ENCODE results near the gene PLA2G15.

The PLA2G15 gene, protein sequence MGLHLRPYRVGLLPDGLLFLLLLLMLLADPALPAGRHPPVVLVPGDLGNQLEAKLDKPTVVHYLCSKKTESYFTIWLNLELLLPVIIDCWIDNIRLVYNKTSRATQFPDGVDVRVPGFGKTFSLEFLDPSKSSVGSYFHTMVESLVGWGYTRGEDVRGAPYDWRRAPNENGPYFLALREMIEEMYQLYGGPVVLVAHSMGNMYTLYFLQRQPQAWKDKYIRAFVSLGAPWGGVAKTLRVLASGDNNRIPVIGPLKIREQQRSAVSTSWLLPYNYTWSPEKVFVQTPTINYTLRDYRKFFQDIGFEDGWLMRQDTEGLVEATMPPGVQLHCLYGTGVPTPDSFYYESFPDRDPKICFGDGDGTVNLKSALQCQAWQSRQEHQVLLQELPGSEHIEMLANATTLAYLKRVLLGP

DNA sequence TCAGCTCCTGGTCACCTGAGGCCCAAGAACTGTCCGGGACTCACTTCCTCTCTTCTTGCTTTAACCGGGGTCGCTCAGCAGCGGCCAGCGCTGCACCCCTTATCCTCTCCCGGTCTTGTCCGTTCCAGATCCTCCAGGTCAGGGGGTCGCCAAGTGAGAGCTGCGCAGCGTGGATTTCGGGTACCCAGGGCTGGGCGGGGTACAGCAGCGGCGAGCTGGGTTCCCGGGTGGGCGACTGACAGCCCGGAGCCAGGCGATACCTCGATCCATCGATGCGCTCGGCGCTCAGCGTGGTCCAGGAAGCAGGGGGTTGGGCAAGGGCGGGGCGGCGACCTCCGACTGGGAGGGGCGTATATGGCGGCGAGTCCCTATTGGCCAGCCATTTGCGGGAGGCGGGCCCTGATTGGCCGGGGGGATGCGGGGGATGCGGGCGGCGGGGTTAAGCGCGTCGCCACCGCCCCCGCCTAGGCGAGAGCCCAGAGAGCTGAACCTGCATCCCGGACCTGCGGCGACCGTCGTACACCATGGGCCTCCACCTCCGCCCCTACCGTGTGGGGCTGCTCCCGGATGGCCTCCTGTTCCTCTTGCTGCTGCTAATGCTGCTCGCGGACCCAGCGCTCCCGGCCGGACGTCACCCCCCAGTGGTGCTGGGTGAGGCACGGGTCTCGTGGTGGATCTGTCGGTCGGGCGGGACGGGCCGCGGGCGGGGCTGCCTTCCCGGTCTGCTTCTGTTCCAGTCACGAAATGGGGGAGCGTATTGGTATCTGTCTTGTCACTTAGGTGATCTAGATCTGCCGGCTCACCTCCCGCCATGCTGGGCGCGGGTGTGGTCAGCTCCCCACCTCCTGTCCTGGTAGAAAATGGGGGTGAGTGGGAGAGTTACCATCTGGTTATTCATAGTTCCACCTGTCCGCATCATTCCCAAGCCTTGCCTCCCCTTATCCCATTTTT, at the start of gene PLA2G15:
TSS of gene PLA2G15 (plus strand) at position 471 of the 951 bp plus-strand sequence. CDS start at position 525, 54 bp downstream.
- Mint-ChIP-seq H3K36me3 (ENCODE audit: low read depth) (peaks cover 3% of the 10 kb centered on the region), H3K27me3 (ENCODE audit: low read depth) (peaks cover 3% of the 10 kb centered on the region), H3K9me3 (no peaks in the 10 kb centered on the region), H3K27ac (peak within 1 kb of the TSS; percentile 81), H3K4me1 (ENCODE audit: low read depth) (peaks cover 17% of the 10 kb centered on the region), H3K4me3 (peak within 1 kb of the TSS; percentile 100)

DNA sequence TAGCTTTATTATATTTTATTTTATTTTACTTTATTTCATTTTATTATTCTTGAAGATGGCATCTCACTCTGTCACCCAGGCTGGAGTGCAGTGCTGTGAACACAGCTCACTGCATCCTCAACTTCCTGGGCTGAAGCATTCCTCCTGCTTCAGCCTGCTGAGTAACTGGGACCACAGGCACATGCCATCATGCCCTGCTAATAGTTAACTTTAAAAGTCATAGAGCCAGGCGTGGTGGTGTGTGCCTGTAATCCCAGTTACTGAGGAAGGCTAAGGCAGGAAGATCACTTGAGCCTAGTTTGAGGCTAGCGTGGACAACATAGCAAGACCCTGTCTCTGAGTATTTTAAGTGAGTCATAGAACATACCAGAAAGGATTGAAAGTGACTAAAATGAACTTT, 47.9 kb upstream of the PLA2G15 start:
- Mint-ChIP-seq H3K27ac (no peak overlapping the region), H3K27me3 (ENCODE audit: low read depth) (no peaks in the 10 kb centered on the region), H3K4me3 (no peak overlapping the region), H3K36me3 (ENCODE audit: low read depth) (peaks cover 20% of the 10 kb centered on the region), H3K9me3 (no peaks in the 10 kb centered on the region), H3K4me1 (ENCODE audit: low read depth) (peaks cover 9% of the 10 kb centered on the region)

DNA sequence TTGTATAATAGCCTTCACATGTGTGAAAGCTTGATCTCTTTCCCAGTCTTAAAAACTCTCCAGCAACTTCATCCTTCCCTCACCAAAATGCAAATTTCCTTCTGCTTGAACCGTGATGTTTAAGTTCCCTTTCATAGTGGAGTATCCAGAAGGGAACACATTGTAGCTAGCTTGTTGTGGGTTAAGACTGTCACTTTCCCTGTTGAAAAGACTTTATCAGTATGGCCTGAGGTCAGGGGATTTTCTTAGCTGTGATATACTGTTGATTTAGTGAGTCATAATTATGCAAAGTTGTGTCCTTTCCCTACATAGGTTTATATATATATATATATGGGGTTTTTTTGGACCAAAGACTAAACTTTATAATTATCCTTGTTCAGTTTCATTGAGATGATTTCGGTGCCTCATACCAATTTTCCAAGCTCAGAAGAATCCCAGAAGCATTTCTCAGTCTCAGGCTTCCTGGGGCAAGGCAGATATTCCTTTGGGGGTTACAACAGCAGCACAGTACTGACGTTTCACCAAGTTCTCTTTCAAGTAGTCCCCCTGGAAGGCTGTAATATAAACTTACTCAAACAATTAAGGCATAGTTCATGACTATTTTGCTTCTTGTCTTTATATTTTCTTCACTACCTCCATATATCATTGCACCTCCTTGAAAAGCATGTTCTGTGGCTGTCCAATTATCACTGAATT, 44.9 kb upstream of the PLA2G15 start:
- H3K9me3 Mint-ChIP-seq: no peaks in the 10 kb centered on the region
- H3K36me3 Mint-ChIP-seq (ENCODE audit: low read depth): peaks cover 12% of the 10 kb centered on the region
- no peaks in the 10 kb centered on the region for H3K27me3 Mint-ChIP-seq (ENCODE audit: low read depth)
- H3K27ac Mint-ChIP-seq: peak overlapping the region; percentile 50
- no peak overlapping the region for H3K4me3 Mint-ChIP-seq
- peaks cover 6% of the 10 kb centered on the region for H3K4me1 Mint-ChIP-seq (ENCODE audit: low read depth)

DNA sequence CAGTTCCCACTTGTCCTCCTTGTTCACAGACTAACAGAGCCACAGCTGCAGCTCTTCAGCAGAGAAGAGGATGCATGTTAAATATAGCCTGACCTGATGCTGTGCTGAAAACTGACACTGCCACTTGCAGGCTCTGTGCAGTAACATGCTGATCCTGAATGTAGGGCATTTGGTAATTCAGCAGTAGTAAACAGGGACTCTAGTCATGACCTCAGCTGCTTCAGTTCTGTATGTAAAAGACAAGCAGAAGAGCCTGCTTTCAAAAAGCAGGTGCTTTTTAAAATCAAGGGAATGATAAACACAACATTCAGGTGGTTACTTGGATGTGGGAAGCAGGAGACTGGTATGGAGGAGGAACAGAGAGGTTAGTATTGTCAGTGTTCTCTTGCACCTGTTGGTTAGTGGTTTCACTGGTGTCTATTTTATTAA, 43.1 kb upstream of the PLA2G15 start:
- Mint-ChIP-seq H3K4me1 (ENCODE audit: low read depth) (peaks cover 7% of the 10 kb centered on the region), H3K9me3 (no peaks in the 10 kb centered on the region), H3K27ac (no peak overlapping the region), H3K27me3 (ENCODE audit: low read depth) (no peaks in the 10 kb centered on the region), H3K36me3 (ENCODE audit: low read depth) (peaks cover 13% of the 10 kb centered on the region), H3K4me3 (no peak overlapping the region)

DNA sequence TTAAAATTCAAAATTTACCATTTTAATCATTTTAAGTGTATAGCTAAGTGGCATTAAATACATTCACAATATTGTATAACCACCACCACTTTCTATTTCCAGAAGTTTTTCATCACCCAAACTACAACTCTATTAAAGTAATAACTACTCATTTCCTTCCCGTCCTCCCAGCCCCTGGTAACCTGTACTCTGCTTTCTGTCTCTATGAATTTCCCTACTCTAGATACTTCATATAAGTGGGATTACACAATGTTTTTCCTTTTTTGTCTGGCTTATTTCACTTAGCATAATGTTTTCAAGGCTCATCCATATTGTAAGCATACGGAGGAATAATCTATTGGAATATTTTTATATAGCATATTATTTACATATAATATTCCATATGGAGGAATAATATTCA, 38.9 kb upstream of the PLA2G15 start:
- H3K27ac Mint-ChIP-seq: no peak overlapping the region
- H3K4me3 Mint-ChIP-seq: no peak overlapping the region
- no peaks in the 10 kb centered on the region for H3K27me3 Mint-ChIP-seq (ENCODE audit: low read depth)
- peaks cover 17% of the 10 kb centered on the region for H3K36me3 Mint-ChIP-seq (ENCODE audit: low read depth)
- H3K4me1 Mint-ChIP-seq (ENCODE audit: low read depth): peaks cover 16% of the 10 kb centered on the region
- H3K9me3 Mint-ChIP-seq: no peaks in the 10 kb centered on the region

DNA sequence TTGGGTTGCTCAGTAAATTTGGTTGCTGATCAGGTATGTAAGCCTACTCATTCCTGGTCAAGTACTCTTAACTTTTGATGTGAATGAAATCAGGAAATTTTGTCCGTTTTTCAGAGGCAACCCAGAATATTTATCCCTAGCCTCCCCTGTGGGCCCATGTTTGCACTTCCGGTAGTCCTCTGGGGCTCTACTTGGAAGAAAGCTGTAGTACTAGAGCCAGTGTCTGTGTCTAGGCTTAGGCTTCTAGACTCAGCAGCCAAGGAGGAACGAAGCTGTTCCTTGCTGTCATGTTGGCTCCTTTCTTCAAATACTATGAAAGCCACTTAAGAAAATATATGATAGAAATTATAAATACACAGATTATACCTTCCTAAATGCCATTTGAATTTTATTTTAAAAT, 30.4 kb upstream of the PLA2G15 start:
- Mint-ChIP-seq H3K36me3 (ENCODE audit: low read depth) (peaks cover 18% of the 10 kb centered on the region), H3K4me1 (ENCODE audit: low read depth) (peaks cover 24% of the 10 kb centered on the region), H3K4me3 (no peak overlapping the region), H3K27ac (no peak overlapping the region), H3K9me3 (no peaks in the 10 kb centered on the region), H3K27me3 (ENCODE audit: low read depth) (no peaks in the 10 kb centered on the region)

DNA sequence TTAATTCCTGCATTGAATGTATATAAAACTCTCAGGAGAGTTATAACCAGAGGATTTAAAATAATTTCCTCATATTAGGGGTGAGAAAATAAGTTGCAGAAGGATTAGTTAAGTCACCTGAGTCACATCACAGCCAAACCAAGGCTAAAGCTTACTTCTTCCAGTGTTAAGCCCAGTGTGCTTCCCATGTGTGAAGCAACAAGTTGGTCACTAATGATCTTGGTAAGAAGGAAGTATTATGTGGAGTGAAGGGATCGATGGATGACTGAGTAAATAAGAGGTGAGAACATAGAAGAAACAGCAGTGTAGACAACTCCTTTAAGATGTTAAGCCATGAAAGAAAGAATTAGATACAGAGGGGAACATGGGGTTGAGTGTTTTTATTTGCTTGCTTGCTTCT, 29.9 kb upstream of the PLA2G15 start:
- H3K4me1 Mint-ChIP-seq (ENCODE audit: low read depth): peaks cover 24% of the 10 kb centered on the region
- no peaks in the 10 kb centered on the region for H3K27me3 Mint-ChIP-seq (ENCODE audit: low read depth)
- H3K36me3 Mint-ChIP-seq (ENCODE audit: low read depth): peaks cover 23% of the 10 kb centered on the region
- H3K9me3 Mint-ChIP-seq: no peaks in the 10 kb centered on the region
- no peak overlapping the region for H3K4me3 Mint-ChIP-seq
- H3K27ac Mint-ChIP-seq: no peak overlapping the region

DNA sequence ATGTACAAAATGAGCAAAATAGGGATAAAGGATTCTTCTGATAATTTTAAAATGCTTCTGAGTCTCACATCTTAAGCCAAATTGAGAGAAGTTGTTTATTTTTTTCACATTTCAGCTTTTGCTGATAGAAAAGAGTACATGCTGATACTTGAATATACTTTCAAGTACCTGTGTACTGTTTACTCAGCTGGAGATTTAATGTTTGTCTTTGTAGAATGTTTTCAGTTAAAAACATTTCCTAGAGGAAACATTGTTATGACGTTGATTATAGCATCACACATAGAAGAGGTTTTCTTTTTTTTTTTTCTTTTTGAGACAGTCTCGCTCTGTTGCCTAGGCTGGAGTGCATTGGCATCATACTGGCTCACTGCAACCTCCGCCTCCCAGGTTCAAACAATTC, 28.9 kb upstream of the PLA2G15 start:
- Mint-ChIP-seq H3K27ac (no peak overlapping the region), H3K4me1 (ENCODE audit: low read depth) (peaks cover 18% of the 10 kb centered on the region), H3K27me3 (ENCODE audit: low read depth) (no peaks in the 10 kb centered on the region), H3K4me3 (no peak overlapping the region), H3K9me3 (no peaks in the 10 kb centered on the region), H3K36me3 (ENCODE audit: low read depth) (peaks cover 24% of the 10 kb centered on the region)

DNA sequence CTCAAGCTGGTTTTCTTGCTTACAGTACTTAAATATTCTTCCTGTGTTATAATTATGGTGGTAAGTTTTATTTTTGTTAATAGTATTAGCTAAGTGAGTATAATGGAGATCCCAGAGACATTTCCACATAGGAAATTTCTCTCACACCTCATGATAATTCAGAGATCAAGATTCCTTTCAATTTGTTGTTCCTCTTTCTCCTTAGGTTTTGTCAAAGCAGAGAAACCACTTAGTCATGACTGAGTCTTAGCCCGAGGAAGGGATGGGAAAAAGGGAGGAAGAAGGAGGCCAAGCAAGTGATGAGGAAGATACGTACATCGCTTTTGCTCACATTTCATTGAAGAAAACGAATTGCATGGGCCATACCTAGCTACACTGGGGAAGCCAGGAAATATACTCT, 27.7 kb upstream of the PLA2G15 start:
- Mint-ChIP-seq H3K4me3 (no peak overlapping the region), H3K36me3 (ENCODE audit: low read depth) (peaks cover 30% of the 10 kb centered on the region), H3K27me3 (ENCODE audit: low read depth) (no peaks in the 10 kb centered on the region), H3K27ac (peak overlapping the region; percentile 45), H3K9me3 (no peaks in the 10 kb centered on the region), H3K4me1 (ENCODE audit: low read depth) (peaks cover 14% of the 10 kb centered on the region)

DNA sequence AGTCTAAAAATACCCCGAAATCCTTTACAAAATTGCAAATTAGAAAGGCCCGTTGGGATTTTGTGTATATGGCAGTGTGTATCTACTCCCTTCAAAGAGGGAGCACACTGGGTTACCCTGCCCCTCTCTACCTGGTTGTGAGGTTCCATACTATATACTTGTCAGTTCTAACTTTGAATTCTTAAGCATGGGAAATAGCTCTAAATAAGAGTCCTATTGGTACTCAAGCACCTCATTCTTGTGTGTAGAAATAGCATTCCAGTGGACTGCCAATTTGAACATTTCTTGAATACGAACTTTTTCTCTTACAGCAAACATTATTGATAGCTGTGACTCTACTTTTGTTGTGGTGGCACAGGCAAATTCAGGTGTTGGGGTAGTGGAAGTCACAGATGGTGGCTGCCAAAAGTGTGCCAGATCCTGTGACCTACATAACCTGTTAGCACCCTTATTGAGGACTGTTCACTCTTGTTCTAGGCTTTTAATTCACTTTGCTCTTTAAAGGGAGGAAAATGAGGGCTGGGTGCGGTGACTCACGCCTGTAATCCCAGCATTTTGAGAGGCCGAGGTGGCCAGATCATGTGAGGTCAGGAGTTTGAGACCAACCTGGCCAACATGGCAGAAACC, 25.3 kb upstream of the PLA2G15 start:
- no peak overlapping the region for H3K27ac Mint-ChIP-seq
- H3K4me1 Mint-ChIP-seq (ENCODE audit: low read depth): peaks cover 14% of the 10 kb centered on the region
- no peak overlapping the region for H3K4me3 Mint-ChIP-seq
- no peaks in the 10 kb centered on the region for H3K27me3 Mint-ChIP-seq (ENCODE audit: low read depth)
- no peaks in the 10 kb centered on the region for H3K9me3 Mint-ChIP-seq
- peaks cover 30% of the 10 kb centered on the region for H3K36me3 Mint-ChIP-seq (ENCODE audit: low read depth)

DNA sequence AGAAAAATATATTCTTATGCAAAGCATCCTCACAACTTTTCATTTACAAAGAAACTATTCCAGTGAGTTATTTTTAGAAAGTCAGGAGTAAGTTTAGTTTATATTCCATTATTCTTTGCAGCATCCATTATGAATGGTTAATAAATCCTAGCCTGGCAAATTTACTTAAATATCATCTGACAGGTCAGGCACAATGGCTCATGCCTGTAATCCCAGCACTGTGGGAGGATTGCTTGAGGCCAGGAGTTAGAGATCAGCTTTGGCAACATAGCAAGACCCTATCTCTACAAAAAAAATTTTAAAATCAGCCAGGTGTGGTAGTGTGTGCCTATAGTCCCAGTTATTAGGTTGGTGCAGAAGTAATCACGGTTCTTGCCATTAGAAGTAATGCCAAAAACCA, 22.1 kb upstream of the PLA2G15 start:
- H3K9me3 Mint-ChIP-seq: no peaks in the 10 kb centered on the region
- peaks cover 22% of the 10 kb centered on the region for H3K36me3 Mint-ChIP-seq (ENCODE audit: low read depth)
- H3K4me1 Mint-ChIP-seq (ENCODE audit: low read depth): peaks cover 26% of the 10 kb centered on the region
- no peak overlapping the region for H3K4me3 Mint-ChIP-seq
- H3K27me3 Mint-ChIP-seq (ENCODE audit: low read depth): no peaks in the 10 kb centered on the region
- H3K27ac Mint-ChIP-seq: no peak overlapping the region

DNA sequence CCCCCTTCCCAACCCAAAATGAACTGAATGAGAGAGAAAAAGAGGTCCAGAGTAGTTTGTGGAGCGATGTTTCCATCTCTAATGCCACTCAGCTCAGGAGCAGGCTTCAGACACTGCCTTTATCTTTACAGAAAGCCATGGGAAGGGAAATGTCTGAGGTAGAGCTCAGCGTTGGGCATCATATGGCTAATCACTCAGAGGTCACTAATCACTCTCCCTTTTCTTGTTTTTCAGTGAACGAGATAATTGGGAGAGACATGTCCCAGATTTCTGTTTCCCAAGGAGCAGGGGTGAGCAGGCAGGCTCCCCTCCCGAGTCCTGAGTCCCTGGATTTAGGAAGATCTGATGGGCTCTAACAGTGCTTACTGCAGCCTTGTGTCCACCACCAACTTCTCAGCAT, 19.1 kb upstream of the PLA2G15 start:
- H3K4me3 Mint-ChIP-seq: no peak overlapping the region
- H3K9me3 Mint-ChIP-seq: no peaks in the 10 kb centered on the region
- H3K4me1 Mint-ChIP-seq (ENCODE audit: low read depth): peaks cover 36% of the 10 kb centered on the region
- no peaks in the 10 kb centered on the region for H3K27me3 Mint-ChIP-seq (ENCODE audit: low read depth)
- H3K27ac Mint-ChIP-seq: peak overlapping the region; percentile 52
- peaks cover 24% of the 10 kb centered on the region for H3K36me3 Mint-ChIP-seq (ENCODE audit: low read depth)

DNA sequence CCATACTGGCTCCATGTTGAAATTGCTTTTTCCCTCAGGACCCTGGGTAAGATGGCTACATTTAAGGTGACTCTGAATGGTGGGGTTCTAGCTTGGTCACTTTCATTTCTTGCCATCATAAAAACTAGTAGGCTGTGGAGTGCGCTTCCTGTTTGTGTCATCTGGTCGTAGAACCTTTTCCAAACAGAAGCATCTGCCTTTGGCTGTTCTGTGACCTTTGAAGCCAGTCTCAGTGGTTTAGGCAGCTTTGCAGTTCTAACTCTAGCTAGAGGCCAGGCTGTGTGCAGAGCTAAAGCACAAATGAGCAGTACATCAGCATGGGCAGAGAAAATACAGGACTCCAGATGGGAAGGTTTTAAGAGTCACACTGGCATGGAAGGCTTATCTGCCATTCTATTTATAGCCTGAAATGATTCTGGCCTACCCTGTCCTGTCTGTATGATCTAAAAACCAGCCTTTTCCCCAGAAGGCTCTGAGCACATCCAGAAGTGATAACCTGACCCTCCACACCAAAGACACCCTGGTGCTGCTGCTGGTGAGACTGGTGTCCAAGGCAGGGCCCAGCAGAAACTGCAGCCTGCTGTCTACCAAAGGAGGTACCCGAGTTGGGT, 17.9 kb upstream of the PLA2G15 start:
- Mint-ChIP-seq H3K4me1 (ENCODE audit: low read depth) (peaks cover 31% of the 10 kb centered on the region), H3K27ac (peak overlapping the region; percentile 62), H3K36me3 (ENCODE audit: low read depth) (peaks cover 19% of the 10 kb centered on the region), H3K9me3 (no peaks in the 10 kb centered on the region), H3K27me3 (ENCODE audit: low read depth) (no peaks in the 10 kb centered on the region), H3K4me3 (no peak overlapping the region)
